ENCODE measurements around the gene C2CD2. TPM values are rescaled to one million over a fixed set of nuclear protein-coding genes. Genes with fewer than 3 reads are reported as not detected.

Gene C2CD2
- total and polyA plus RNA-seq, 10 of the 15 experiments (the other 5 are each of a cell fraction or from before 2014, with no cell fraction given), result 2.2 to 30.9 (median 9.9) TPM

DNA sequence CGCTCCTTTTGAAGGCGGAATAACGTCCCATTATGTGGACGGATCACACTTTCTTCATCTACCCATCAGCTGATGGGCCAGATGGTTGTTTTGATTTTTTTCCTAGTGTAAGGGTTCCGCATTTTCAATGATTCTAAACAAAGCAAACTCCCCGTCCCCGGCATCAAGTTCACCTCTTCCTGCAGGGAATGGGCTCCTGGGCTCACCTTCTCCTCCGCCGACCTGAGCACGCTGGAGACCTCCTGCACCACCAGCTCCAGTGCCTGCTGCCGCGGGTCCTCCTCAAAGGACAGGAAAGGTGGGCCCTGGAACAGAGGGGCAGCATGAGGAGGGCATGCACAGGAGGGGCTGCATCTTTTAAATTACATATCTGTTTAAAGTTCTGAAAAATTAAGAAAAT is 11.9 kb downstream of the C2CD2 start (continued):
- TF ChIP-seq, protein P1, sequence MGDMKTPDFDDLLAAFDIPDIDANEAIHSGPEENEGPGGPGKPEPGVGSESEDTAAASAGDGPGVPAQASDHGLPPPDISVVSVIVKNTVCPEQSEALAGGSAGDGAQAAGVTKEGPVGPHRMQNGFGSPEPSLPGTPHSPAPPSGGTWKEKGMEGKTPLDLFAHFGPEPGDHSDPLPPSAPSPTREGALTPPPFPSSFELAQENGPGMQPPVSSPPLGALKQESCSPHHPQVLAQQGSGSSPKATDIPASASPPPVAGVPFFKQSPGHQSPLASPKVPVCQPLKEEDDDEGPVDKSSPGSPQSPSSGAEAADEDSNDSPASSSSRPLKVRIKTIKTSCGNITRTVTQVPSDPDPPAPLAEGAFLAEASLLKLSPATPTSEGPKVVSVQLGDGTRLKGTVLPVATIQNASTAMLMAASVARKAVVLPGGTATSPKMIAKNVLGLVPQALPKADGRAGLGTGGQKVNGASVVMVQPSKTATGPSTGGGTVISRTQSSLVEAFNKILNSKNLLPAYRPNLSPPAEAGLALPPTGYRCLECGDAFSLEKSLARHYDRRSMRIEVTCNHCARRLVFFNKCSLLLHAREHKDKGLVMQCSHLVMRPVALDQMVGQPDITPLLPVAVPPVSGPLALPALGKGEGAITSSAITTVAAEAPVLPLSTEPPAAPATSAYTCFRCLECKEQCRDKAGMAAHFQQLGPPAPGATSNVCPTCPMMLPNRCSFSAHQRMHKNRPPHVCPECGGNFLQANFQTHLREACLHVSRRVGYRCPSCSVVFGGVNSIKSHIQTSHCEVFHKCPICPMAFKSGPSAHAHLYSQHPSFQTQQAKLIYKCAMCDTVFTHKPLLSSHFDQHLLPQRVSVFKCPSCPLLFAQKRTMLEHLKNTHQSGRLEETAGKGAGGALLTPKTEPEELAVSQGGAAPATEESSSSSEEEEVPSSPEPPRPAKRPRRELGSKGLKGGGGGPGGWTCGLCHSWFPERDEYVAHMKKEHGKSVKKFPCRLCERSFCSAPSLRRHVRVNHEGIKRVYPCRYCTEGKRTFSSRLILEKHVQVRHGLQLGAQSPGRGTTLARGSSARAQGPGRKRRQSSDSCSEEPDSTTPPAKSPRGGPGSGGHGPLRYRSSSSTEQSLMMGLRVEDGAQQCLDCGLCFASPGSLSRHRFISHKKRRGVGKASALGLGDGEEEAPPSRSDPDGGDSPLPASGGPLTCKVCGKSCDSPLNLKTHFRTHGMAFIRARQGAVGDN (IDR thresholded peaks at IDR 0.05), result no peak
- TF ChIP-seq, protein P2, sequence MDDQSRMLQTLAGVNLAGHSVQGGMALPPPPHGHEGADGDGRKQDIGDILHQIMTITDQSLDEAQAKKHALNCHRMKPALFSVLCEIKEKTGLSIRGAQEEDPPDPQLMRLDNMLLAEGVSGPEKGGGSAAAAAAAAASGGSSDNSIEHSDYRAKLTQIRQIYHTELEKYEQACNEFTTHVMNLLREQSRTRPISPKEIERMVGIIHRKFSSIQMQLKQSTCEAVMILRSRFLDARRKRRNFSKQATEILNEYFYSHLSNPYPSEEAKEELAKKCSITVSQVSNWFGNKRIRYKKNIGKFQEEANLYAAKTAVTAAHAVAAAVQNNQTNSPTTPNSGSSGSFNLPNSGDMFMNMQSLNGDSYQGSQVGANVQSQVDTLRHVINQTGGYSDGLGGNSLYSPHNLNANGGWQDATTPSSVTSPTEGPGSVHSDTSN (IDR thresholded peaks at IDR 0.05; ENCODE audit: insufficient replicate concordance, low read depth, low read length), result no peak

DNA sequence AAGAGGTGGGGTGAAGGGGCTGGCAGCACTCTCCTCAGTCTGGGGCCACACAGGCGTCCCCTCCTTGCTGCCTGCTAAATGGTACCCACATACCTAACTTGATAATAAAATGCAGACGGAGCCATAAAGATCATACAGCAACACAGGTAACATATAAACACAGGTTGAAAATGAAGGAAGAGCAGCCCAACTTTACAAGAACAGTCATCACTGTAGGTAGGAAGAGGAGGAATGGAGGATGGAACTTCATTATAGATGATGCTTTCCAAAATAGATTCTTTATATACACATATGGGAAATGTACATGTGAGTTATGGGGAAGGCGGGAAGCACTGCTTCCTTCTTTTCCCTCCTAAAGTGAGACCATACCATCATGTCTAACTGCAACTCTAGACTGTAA is 13.4 kb downstream of the C2CD2 start:
- no peak overlapping the region for H2AFZ ChIP-seq (ENCODE audit: control insufficient read depth, low read depth, low read length)
- WGBS (ENCODE audit: insufficient coverage, insufficient replicate concordance, low lambda C conversion rate, missing lambda C conversion rate), result 74% methylated on average over 3 of the region's 3 CpGs
- ChIA-PET POLR2A (no interaction called here), CTCF (no interaction called here), SMC1A (ENCODE audit: uncharacterized antibody, unreplicated experiment) (interaction anchor here (0.8 to 1.0 kb wide), 2 partner anchors 11 to 63 kb away, joined by 4 to 5 read pairs; no protein-coding TSS in a partner anchor), RAD21 (ENCODE audit: unreplicated experiment) (no interaction called here)
- H3K4me3 ChIP-seq, result no peak overlapping the region
- no peaks in the 10 kb centered on the region; the same call in 2 of the 3 replicates for H3K9me3 ChIP-seq (replicated peaks; ENCODE audit: control insufficient read depth, insufficient read depth, low read length)
- DNase-seq (ENCODE audit: low read depth, low spot score) (no peak), FAIRE-seq (no peak), ATAC-seq (no peak)
- H3K36me3 ChIP-seq (ENCODE audit: control insufficient read depth in 2 of 2, insufficient read depth in 2 of 2, low read length in 1 of 2), result peaks cover 0 to 4% of the 10 kb centered on the region in 2 experiments
- H4K20me1 ChIP-seq (ENCODE audit: control insufficient read depth, insufficient read depth), result no peaks in the 10 kb centered on the region
- in situ Hi-C loops (cut with MboI), result no loop called here
- H3K79me2 ChIP-seq (ENCODE audit: control insufficient read depth, insufficient read depth, low read length), result peaks cover 5% of the 10 kb centered on the region
- H3K4me2 ChIP-seq (ENCODE audit: control insufficient read depth, insufficient read depth), result no peak overlapping the region
- no peaks in the 10 kb centered on the region for H3K4me1 ChIP-seq (ENCODE audit: control insufficient read depth, insufficient read depth, low read length)
- H3K27ac ChIP-seq (ENCODE audit: control insufficient read depth, insufficient read depth), result no peak overlapping the region
- H3K27me3 ChIP-seq (replicated peaks in 1 of 2; ENCODE audit: control insufficient read depth in 2 of 2, insufficient read depth in 2 of 2, low read length in 1 of 2), result no peaks in the 10 kb centered on the region
- H3K9ac ChIP-seq (ENCODE audit: control insufficient read depth, insufficient read depth, low read length), result no peak overlapping the region
- BruUV-seq (replicated peaks), result no TSS peak
- intact Hi-C loops (cut with micrococcal nuclease; ENCODE audit: unreplicated experiment), result no loop called here
- TF ChIP-seq, protein P3, sequence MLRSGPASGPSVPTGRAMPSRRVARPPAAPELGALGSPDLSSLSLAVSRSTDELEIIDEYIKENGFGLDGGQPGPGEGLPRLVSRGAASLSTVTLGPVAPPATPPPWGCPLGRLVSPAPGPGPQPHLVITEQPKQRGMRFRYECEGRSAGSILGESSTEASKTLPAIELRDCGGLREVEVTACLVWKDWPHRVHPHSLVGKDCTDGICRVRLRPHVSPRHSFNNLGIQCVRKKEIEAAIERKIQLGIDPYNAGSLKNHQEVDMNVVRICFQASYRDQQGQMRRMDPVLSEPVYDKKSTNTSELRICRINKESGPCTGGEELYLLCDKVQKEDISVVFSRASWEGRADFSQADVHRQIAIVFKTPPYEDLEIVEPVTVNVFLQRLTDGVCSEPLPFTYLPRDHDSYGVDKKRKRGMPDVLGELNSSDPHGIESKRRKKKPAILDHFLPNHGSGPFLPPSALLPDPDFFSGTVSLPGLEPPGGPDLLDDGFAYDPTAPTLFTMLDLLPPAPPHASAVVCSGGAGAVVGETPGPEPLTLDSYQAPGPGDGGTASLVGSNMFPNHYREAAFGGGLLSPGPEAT (IDR thresholded peaks at IDR 0.05; ENCODE audit: low read depth), result no peak
- no peak for TF ChIP-seq ZNF384 (IDR thresholded peaks at IDR 0.05; ENCODE audit: borderline replicate concordance, low read depth, low read length)
- TF ChIP-seq TCF3 (IDR thresholded peaks at IDR 0.05; ENCODE audit: borderline replicate concordance, insufficient read depth, low read depth, low read length), result no peak
- TF ChIP-seq, protein P4, sequence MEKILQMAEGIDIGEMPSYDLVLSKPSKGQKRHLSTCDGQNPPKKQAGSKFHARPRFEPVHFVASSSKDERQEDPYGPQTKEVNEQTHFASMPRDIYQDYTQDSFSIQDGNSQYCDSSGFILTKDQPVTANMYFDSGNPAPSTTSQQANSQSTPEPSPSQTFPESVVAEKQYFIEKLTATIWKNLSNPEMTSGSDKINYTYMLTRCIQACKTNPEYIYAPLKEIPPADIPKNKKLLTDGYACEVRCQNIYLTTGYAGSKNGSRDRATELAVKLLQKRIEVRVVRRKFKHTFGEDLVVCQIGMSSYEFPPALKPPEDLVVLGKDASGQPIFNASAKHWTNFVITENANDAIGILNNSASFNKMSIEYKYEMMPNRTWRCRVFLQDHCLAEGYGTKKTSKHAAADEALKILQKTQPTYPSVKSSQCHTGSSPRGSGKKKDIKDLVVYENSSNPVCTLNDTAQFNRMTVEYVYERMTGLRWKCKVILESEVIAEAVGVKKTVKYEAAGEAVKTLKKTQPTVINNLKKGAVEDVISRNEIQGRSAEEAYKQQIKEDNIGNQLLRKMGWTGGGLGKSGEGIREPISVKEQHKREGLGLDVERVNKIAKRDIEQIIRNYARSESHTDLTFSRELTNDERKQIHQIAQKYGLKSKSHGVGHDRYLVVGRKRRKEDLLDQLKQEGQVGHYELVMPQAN (conservative IDR thresholded peaks at IDR 0.05), result no peak
- TF ChIP-seq MEF2A (IDR thresholded peaks at IDR 0.05; ENCODE audit: insufficient read depth, low read depth, low read length), result no peak
- TF ChIP-seq, protein P5, sequence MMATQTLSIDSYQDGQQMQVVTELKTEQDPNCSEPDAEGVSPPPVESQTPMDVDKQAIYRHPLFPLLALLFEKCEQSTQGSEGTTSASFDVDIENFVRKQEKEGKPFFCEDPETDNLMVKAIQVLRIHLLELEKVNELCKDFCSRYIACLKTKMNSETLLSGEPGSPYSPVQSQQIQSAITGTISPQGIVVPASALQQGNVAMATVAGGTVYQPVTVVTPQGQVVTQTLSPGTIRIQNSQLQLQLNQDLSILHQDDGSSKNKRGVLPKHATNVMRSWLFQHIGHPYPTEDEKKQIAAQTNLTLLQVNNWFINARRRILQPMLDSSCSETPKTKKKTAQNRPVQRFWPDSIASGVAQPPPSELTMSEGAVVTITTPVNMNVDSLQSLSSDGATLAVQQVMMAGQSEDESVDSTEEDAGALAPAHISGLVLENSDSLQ (IDR thresholded peaks at IDR 0.05), result no peak
- TF ChIP-seq HCFC1 (IDR thresholded peaks at IDR 0.05; ENCODE audit: low read length), result no peak
- TF ChIP-seq RBBP5 (conservative IDR thresholded peaks at IDR 0.05), result no peak
- TF ChIP-seq SRF (IDR thresholded peaks at IDR 0.05; ENCODE audit: low read depth in 2 of 2, low read length in 2 of 2), result no peak
- no peak for TF ChIP-seq RUNX3 (IDR thresholded peaks at IDR 0.05; ENCODE audit: low read length)
- TF ChIP-seq BRCA1 (IDR thresholded peaks at IDR 0.05; ENCODE audit: low read depth, low read length), result no peak

Measured in GM12878 (cell line).